NCI-H460 (cell line): ENCODE data around the gene MAN2B2. TPM values are rescaled to one million over a fixed set of nuclear protein-coding genes. Genes with fewer than 3 reads are reported as not detected.
"Not testable (repeated sequence)": the region's sequence is repeated elsewhere in the genome, so short reads cannot be mapped to it uniquely, and the experiment has no call there.

Experiments
- DNase-seq: peaks from one replicate; pipeline ENCODE4 v3.0.0-alpha.2; 2016; ENCODE audit warnings: low read depth; ENCODE audit errors: extremely low read depth
- total RNA-seq: library from RNA; depleted of rRNA; stranded (reverse); fragments of >200 nt; shearing (Covaris generic); gene quantifications from 2 replicates; pipeline ENCODE4 v1.2.3, GENCODE V29; 2014; rRNA removed

MAN2B2 gene
- total RNA-seq, 1 experiment from 2014 or later = 6.2 TPM

- no peak for DNase-seq
These were observed 87.6 kb downstream of the MAN2B2 start for GRCh38 chr4:6662591-6662990.

- no peak for DNase-seq
These were observed 88.8 kb downstream of the MAN2B2 start for GRCh38 chr4:6663596-6664393.

- DNase-seq = no peak
These were observed 90.3 kb downstream of the MAN2B2 start for GRCh38 chr4:6665320-6665654.

GRCh38 chr4:6668391-6668790 lies 93.4 kb downstream of the MAN2B2 start:
- DNase-seq = no peak

GRCh38 chr4:6671648-6672047 lies 96.7 kb downstream of the MAN2B2 start:
- DNase-seq = no peak

GRCh38 chr4:6672131-6672530 lies 97.1 kb downstream of the MAN2B2 start:
- no peak for DNase-seq

- DNase-seq = not testable (repeated sequence)
These were observed 97.7 kb downstream of the MAN2B2 start for GRCh38 chr4:6672541-6673190.

Other genes starting within 250 kb of the MAN2B2 start
- 14.9 and 17.6 TPM in 2 replicates for gene PPP2R2C, start 102.6 kb upstream of the MAN2B2 start, total RNA-seq
- gene MRFAP1, start 65.5 kb downstream of the MAN2B2 start, total RNA-seq = 64.5 and 96.1 TPM in 2 replicates
- 169 and 210 TPM in 2 replicates for gene S100P, start 118.7 kb downstream of the MAN2B2 start, total RNA-seq
- 37.4 and 40.6 TPM in 2 replicates for gene MRFAP1L1, start 134.7 kb downstream of the MAN2B2 start, total RNA-seq
- gene BLOC1S4, start 141.0 kb downstream of the MAN2B2 start, total RNA-seq = 17.6 and 18.4 TPM in 2 replicates
- gene KIAA0232, start 207.5 kb downstream of the MAN2B2 start, total RNA-seq = 7.9 and 12.0 TPM in 2 replicates